Neural progenitor cell (in vitro differentiated cells): ENCODE measurements around the gene CALHM1.

Experiments
- EZH2phosphoT487 ChIP-seq: fragments of 200-600 bp; sonication (generic); IDR thresholded peaks from 2 replicates; pipeline ENCODE4 v1.6.1; 2017; ENCODE audit warnings: antibody characterized with exemption
- TF ChIP-seq, protein P1 (sequence below): fragments of 200-600 bp; sonication (generic); IDR thresholded peaks from 2 replicates; pipeline ENCODE4 v1.5.1; 2017; ENCODE audit warnings: antibody characterized with exemption, mild to moderate bottlenecking

DNA sequence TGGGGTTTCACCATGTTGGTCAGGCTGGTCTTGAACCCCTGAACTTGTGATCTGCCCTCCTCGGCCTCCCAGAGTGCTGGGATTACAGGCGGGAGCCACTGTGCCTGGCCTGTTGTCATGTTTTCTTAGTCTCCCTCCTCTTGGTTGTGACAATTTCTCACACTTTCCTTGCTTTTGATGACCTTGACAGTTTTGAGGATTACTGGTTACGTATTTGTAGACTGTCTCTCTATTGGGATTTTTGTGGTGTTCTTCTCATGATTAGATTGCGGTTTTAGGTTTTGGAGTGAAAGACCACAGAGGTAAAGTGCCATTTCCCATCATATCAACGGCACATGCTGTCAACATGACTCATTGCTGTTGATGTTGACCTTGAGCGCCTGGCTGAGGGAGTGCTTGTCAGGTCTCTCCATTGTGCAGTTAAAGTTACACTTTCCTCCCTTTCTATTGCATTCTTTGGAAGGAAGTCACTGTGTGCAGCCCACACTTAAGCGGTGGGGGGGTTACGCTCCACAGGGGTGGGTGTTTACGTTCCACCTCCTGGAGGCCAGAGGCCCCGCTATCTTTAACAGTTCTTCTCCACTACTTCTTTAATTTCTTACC is 45.6 kb upstream of the CALHM1 start:
- TF ChIP-seq, protein P1, sequence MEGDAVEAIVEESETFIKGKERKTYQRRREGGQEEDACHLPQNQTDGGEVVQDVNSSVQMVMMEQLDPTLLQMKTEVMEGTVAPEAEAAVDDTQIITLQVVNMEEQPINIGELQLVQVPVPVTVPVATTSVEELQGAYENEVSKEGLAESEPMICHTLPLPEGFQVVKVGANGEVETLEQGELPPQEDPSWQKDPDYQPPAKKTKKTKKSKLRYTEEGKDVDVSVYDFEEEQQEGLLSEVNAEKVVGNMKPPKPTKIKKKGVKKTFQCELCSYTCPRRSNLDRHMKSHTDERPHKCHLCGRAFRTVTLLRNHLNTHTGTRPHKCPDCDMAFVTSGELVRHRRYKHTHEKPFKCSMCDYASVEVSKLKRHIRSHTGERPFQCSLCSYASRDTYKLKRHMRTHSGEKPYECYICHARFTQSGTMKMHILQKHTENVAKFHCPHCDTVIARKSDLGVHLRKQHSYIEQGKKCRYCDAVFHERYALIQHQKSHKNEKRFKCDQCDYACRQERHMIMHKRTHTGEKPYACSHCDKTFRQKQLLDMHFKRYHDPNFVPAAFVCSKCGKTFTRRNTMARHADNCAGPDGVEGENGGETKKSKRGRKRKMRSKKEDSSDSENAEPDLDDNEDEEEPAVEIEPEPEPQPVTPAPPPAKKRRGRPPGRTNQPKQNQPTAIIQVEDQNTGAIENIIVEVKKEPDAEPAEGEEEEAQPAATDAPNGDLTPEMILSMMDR: no peak
- TF ChIP-seq EZH2phosphoT487: no peak
